Stimulated activated naive CD4-positive, alpha-beta T cell treated with Interleukin-2 at 50 U/mL for 16 hours (primary cell): ENCODE measurements around the gene ATP4B.

Source experiments
- DNase-seq: peaks from one replicate; lab custom pipeline; 2025; lab: John Stamatoyannopoulos, UW

ATP4B gene

GRCh38 chr13:113657851-113658741 lies at the start of gene ATP4B:
TSS of gene ATP4B (minus strand) at chr13:113658198. CDS start at chr13:113658144, 54 bp downstream.
- no peak for DNase-seq

- no peak for DNase-seq
Observed at GRCh38 chr13:113672002-113672651, 14.1 kb upstream of the ATP4B start.

- DNase-seq, result no peak
Observed at GRCh38 chr13:113671066-113672001, 13.3 kb upstream of the ATP4B start.

- DNase-seq, result no peak
Observed at GRCh38 chr13:113670541-113670940, 12.5 kb upstream of the ATP4B start.

- DNase-seq, result no peak
Observed at GRCh38 chr13:113669755-113670341, 11.8 kb upstream of the ATP4B start.

- DNase-seq, result no peak
Observed at GRCh38 chr13:113669231-113669754, 11.3 kb upstream of the ATP4B start.

- no peak for DNase-seq
Observed at GRCh38 chr13:113668491-113668971, 10.5 kb upstream of the ATP4B start.

- DNase-seq, result no peak
Observed at GRCh38 chr13:113667771-113668490, 9.9 kb upstream of the ATP4B start.

- DNase-seq, result no peak
Observed at GRCh38 chr13:113666951-113667701, 9.1 kb upstream of the ATP4B start, which contains the start of gene GRK1. TSS of gene GRK1 (plus strand) at chr13:113667219. CDS start at chr13:113667387, 168 bp downstream.

GRCh38 chr13:113666329-113666670 lies 8.3 kb upstream of the ATP4B start:
- no peak for DNase-seq

GRCh38 chr13:113665597-113666328 lies 7.8 kb upstream of the ATP4B start:
- DNase-seq, result no peak

GRCh38 chr13:113664751-113665596 lies 7.0 kb upstream of the ATP4B start:
- DNase-seq, result no peak

GRCh38 chr13:113663934-113664333 lies 5.9 kb upstream of the ATP4B start:
- DNase-seq, result no peak

- no peak for DNase-seq
Observed at GRCh38 chr13:113661509-113661908, 3.5 kb upstream of the ATP4B start.

GRCh38 chr13:113660066-113660465 lies 2.1 kb upstream of the ATP4B start:
- DNase-seq, result no peak

GRCh38 chr13:113659337-113659736 lies 1.3 kb upstream of the ATP4B start:
- no peak for DNase-seq

- DNase-seq, result no peak
Observed at GRCh38 chr13:113658836-113659235, 838 bp upstream of the ATP4B start.
